ENCODE data around the gene LBX2. TPM values are rescaled to one million over a fixed set of nuclear protein-coding genes. Genes with fewer than 3 reads are reported as not detected.

Gene LBX2
- total RNA-seq, 2 donors from 2014 or later: 0.60 to 1.0 TPM

DNA sequence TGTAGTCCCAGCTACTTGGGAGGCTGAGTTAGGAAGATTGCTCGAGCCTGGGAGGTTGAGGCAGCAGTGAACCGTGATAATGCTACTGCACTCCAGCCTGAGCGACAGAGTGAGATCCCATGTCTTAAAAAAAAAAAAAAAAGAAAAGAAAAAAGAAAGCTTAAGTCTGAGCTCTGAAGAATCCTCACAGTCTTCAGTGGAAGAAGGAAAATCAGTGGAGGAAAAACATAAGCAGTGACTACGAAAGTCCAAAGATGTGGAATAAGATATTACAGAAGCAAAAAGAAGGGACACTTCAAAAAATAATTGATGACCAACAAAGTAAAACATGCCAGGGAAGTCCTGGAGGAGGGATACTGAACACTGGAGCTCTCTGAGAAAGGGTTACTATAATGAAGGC lies 10.9 kb upstream of the LBX2 start:
- ATAC-seq (no peak), DNase-seq (no peak)
- intact Hi-C loops (cut with DNase I): loop anchor here in 1 of 2 donors (2.0 kb wide), 1 partner anchor 19 kb away; the partner anchor contains the start of genes AUP1 and HTRA2

- ATAC-seq (peak in 1 of 2 donors; percentile 16), DNase-seq (no peak)
- intact Hi-C loops (cut with DNase I): no loop called here
These were observed 8.6 kb upstream of the LBX2 start for GRCh38 chr2:74507926-74508520.

DNA sequence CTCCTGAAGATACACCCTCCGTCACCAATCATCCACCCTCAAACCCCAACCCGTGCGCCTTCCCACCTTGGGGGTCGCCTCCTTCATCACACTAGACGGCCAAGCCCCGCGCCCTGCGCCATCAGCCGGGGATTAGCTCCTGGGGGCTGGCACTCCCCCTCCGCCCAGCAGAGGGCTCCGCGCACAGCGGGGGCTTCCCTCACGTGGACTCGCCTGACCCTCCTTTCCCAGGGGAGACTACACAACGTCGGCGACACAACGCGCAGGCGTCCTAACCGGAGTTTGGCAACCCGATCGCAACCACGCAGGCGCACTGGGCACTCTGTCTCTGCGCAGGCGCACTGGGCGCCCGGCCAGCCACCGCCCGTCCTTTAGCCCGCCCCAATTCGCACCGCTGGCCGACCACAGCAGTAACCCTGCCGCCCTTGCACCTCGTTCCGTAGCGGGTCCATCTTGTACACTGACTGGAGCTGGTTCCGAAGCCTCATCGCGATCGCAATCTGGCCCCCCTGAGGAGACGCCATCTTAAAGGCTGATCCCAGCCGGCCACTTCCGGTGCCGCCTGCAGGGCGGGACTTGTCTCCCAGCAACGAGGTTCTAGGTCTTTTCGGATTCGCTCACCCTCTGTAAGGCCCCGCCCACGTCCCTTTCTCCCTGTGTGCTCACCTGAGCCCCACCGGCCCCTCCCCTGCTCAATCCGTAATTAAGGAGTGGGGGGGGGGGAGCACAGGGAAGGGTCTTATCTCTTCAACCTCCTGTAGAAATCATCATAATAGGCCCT lies 7.9 kb upstream of the LBX2 start, which contains the start of gene PCGF1:
TSS of gene PCGF1 (minus strand) at position 551 of the 781 bp plus-strand sequence. CDS start at position 524, 27 bp downstream.
- DNase-seq (peak; percentile 99), ATAC-seq (peak; percentile 93 to 96)
- intact Hi-C loops (cut with DNase I): no loop called here

DNA sequence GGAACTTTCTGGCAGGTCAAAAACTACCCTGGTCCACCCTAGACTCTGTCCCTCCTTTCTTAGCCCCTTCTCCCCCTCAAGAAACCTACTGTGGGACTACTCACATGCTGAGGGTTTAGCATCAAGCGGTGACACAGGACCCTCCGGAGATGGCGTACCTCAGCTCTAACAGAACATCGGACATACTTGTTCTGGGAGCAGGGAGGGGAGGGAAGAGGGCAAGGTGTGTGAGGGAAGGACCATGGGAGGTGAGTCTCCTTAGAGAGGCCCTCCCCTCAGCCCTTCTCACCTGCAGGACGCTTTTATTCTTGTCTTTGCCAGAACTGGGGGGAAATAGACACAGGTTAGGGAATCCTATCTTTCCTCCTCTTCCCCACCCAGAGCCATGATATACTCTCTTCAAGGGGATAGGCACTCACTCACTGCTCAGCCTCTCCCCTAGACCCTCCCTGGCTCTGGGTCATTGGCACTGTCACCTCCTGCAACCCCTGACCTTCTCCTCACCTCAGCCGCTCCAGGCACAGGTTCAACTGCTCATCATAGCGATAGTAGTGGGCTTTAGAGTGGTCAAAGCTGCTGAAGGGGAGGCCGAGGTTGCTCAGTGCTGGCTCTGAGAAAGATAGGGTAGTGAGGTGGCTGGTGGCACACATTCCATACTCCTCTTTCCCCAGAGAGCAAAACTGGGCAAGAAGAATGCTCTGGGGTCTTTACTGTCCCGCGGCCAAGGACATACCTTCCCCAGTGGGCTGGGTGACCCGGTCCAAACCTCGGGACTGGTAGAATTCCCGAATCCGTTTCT lies 6.2 kb upstream of the LBX2 start:
- ATAC-seq (no peak), DNase-seq (no peak)
- intact Hi-C loops (cut with DNase I): no loop called here

DNA sequence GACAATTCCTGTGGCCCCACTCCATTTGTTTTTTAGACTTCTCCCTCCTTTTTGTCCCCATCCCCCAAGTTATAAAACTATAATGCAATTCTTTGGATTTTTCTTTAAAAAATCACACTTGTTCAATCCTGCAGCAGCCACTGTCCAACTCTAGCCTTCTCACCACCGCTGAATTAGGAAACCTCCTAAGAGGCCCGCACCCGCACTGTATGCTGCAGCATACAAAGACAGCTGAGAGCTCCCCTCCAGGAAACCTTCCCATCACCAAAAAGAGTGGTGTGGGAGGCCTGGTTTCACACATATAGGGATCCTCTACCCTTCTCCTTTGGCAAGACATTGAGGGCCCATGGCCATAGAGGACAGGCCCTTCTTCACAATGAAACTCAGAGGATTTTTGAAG lies 5.2 kb upstream of the LBX2 start:
- DNase-seq: no peak
- ATAC-seq: no peak
- intact Hi-C loops (cut with DNase I): no loop called here

- intact Hi-C loops (cut with DNase I): no loop called here
- ATAC-seq: no peak
- no peak for DNase-seq
These were observed 4.4 kb upstream of the LBX2 start for GRCh38 chr2:74503506-74504475.

- intact Hi-C loops (cut with DNase I): no loop called here
- peak; percentile 92 for DNase-seq
- peak; percentile 52 to 77 for ATAC-seq
These were observed 3.5 kb upstream of the LBX2 start for GRCh38 chr2:74502720-74503505.

- DNase-seq (no peak), ATAC-seq (peak in 1 of 2 donors; percentile 7)
These were observed 2.8 kb upstream of the LBX2 start for GRCh38 chr2:74502147-74502719.

GRCh38 chr2:74501335-74502071 lies 2.1 kb upstream of the LBX2 start:
- DNase-seq (no peak), ATAC-seq (no peak)
- intact Hi-C loops (cut with DNase I): no loop called here

More at GRCh38 chr2:74502147-74502719, 2.8 kb upstream of the LBX2 start:
- intact Hi-C loops (cut with DNase I): no loop called here

DNA sequence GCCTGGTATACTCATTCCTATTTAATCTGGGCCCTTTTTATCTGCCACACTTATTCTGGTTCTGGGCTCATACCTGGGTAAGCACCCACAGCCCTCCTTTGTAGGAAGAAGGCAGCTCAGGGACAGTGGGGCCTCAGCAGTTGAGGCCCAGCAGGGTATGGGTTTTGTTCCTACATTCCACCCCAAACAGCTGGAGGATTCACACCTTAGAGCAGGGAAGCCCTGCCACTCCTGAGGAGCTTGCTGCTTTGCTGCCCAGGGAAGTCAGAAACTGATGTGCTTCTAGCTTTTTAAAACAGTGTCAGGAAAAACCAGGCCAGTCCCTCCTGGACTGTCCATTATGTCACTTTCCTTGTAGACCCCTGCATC lies 1.2 kb upstream of the LBX2 start:
- no peak for DNase-seq
- intact Hi-C loops (cut with DNase I): no loop called here
- no peak for ATAC-seq

DNA sequence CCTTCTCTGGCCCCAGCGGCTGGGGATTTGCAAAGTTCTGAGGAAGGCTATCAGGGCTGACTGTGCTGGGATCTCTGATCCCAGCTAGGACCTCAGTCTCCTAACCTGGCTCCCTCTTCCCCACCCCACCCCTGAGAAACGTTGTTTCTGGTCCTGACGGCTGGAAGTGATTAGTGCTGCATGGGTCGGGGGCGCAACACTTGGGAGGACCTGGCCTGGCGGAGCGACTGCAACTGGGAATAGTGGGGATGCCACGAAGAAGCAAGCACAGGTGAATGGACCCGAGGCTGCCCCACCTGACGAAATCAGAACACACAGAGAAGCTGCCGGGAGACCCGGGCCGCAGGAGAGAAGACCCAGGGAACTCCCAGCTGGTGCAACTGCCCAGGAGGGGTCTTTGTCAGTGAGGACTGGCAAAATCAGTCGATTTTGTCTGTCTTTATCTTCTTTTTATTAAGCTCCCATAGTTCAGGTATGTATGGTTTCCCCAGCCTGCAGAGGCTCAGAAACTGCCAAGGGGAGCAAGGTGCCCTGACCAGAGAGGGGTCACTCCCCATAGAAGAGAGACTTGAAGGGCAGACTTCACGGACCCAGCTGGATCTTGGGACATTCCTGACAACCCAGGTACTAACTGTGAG lies 656 bp upstream of the LBX2 start:
- ATAC-seq (no peak), DNase-seq (no peak)
- intact Hi-C loops (cut with DNase I): no loop called here

GRCh38 chr2:74498500-74499266 lies 720 bp downstream of the LBX2 start:
- DNase-seq (no peak), ATAC-seq (peak in 1 of 2 donors; percentile 7)
- intact Hi-C loops (cut with DNase I): no loop called here

GRCh38 chr2:74497777-74498499 lies 1.5 kb downstream of the LBX2 start:
- intact Hi-C loops (cut with DNase I): no loop called here
- DNase-seq (no peak), ATAC-seq (peak in 1 of 2 donors; percentile 46)

DNA sequence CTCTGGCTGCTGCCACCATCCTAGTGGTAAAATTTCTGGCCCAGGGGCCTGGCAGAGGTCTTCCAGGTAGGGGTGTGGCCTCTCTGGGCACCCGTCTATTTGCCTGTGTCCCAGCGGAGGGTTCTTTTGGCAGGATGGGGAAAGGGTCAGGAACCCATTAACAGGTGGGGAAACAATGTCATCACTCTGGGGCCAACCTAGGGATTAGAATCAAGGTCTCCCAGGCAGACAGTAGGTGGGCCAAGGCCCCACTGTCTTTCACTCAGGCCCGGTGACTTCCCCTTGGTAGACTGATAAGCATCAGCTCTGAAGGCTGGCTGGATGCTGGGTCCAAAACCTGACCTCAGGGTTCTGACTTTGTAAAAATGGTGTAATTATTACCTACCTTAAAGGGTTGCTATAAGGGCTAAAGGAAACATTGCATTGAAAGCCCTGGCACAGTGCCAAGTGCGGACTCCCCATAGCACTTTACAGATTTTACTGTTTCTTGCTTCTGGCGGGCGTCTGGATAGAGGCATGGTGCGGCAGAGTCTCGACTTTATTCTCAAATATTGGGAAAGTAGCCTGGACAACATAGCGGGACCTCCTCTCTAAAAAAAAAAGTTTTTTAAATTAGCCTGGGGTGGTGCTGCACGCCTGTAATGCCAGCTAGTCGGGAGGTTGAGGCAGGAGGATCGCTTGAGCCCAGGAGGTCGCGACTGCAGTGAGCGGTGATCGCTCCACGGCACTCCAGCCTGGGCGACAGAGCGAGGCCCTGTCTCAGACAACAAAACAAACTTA lies 2.2 kb downstream of the LBX2 start:
- no peak for ATAC-seq
- intact Hi-C loops (cut with DNase I): no loop called here

More for the DNA sequence above, 2.2 kb downstream of the LBX2 start:
- no peak for DNase-seq
